HG03103 (cell line): Measurements from ENCODE around the gene NGEF.

Experiments used
- ATAC-seq: cut with Tn5 transposase; IDR thresholded peaks from one replicate; pipeline ENCODE4 v1.9.1; 2021; ENCODE audit warnings: low read depth; ENCODE audit not compliant: unreplicated experiment

Gene NGEF

DNA sequence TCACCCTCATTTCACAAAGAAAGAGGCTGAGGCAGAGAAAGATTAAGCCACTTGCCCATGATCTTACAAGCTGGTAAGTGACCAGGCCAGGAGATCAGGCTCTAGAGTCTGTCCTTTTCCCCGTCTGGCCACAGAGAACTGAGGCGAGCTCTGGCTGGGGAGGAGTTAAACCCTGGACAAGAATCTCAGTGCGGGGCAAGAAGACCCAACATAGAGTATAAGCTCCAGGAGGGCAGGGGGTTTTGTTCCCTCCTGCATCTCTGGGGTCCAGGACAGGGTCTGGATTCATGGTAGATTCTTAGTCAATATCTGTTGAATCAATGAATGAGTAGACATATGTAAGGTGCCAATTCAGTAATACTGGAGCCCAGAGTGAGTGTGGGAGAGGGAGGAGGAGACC lies 34.1 kb upstream of the NGEF start:
- no peak for ATAC-seq

- ATAC-seq, result no peak
Measured at GRCh38 chr2:233044974-233045605, 32.0 kb upstream of the NGEF start.

DNA sequence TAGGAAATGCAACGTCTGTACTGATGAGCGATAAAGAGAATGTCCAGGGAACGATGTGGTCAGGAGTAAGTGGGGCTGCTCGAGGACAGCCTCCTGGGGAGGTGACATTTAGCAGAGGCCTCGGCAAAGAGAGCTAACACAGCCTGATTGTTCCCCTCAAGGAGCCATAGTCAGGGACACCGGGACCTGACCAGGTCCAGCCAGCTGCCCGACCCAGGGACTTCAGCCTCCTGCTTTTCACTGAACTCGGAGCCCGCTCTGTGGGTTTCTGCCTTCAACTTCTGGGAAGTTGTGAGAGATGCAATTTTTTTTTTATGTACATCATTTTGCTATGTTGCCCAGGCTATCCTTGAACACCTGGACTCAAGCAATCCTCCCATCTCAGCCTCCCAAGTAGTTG lies 29.5 kb upstream of the NGEF start:
- ATAC-seq, result no peak

DNA sequence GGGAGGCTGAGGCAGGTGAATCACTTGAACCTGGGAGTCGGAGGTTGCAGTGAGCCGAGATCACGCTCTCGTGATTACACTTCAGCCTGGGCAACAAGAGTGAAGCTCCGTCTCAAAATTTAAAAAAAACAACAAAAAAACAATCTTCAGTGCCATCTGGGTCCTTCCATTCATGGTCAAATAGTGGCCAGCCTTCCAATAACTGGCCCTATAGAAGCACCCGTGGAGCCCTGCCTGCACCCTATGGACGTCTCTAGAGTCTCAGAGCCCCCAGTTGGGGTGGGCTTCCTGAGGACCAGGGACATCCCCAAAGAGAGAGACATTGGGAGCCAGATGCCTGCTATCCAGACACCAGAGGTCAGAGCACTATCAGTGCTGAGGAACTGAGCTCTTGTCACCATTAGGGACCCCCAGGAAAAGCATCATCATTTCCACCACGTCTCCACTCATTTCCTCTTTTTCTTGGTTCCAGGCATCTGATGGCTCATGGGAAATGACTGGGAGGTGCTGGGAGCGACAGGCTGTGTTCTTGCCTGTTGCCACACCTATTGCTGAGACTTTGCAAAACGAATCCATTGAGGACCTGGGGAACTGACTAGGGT lies 28.8 kb upstream of the NGEF start:
- ATAC-seq, result no peak

DNA sequence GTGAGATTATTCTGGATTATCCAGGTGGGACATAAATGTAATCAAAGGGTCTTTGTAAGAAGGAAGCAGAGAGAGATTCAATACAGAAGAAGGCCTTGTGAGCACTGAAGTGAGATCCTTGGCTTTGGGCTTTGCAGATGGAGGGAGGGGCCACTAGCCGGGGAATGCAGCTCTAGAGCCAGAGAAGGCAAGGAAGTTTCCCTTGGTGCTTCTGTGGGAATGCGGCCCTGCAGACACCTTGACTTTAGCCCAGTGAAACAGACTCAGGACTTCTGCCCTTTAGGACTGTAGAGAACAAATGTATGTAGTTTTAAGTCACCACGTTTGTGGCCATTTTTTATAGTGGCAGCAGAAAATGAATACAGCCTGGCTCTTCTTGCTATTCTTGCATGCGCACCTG lies 27.5 kb upstream of the NGEF start:
- no peak for ATAC-seq

- no peak for ATAC-seq
Measured at GRCh38 chr2:233039846-233040530, 26.9 kb upstream of the NGEF start.

DNA sequence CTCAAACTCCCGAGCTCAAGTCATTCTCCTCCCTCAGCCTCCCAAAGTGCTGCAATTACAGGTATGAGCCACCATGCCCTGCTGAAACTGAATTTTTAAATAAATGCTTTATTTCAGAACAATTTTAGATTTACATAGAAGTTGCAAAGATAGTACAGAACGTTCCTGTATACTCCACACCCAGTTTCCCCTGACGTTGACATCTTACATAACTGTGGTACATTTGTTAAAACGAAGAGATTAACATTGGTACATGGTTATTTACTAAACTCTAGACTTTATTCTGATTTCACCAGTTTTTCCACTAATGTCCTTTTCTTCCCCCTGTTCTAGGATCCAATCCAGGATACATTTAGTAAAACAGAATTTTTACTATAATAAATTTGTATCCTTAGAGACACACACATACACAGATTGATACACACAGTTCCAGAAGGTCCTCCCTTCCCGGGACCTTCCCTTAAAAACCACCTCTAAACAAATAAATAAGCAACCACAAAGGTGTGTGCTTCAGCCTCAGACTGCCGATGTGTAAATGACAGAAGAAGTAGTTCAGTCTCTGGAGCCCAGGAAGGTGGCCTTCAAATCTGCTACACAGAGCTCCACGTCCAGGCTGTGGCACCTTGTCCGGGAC lies 26.3 kb upstream of the NGEF start:
- ATAC-seq, result no peak

DNA sequence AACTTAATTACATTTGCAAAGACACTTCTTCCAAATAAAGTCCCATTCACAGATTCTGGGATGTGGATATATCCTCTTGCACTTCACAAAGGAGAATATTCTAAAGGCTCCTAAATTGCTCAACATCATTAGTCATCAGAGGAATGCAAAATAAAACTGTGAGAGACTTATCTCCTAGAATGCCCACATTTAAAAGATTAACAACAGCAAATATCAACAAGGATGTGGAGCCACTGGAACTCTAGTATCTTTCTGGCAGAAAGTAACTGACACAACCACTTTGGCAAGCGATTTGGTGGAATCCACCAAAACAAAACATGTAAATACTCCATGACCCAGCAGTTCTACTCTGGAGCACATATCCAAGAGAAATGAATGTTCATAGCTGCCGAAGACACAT lies 24.0 kb upstream of the NGEF start:
- no peak for ATAC-seq

- no peak for ATAC-seq
Measured at GRCh38 chr2:233036162-233036838, 23.2 kb upstream of the NGEF start.

DNA sequence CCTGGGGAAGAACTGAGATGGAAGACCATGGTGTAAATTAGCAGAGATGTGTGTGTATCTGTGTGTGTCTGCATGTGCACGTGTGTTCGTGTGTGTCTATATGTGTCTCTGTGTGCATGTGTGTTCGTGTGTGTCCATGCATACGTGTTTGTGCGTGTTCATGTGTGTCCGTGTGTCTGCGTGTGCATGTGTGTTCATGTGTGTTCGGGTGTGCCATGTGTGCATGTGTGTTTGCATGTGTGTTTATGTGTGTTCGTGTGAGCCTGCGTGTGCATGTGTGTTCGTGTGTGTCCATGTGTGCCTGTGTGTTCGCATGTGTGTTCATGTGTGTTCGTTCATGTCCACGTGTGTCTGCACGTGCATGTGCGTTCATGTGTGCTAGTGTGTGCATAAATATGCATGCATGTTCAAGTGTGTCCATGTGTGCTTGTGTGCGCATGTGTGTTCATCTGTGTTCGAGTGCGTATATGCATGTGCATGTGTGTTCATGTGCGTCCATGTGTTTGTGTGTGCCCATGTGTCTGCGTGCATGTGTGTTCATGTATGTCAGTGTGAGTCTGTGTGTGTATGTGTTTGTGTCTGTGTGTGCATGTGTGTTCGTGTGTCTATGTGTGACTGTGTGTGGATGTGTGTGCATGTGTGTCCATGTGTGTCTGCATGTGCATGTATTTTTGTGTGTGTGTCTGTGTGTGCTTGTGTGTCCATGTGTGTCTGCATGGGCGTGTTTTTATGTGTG lies 22.5 kb upstream of the NGEF start:
- ATAC-seq, result no peak

- ATAC-seq, result no peak
Measured at GRCh38 chr2:233034091-233034882, 21.2 kb upstream of the NGEF start.

DNA sequence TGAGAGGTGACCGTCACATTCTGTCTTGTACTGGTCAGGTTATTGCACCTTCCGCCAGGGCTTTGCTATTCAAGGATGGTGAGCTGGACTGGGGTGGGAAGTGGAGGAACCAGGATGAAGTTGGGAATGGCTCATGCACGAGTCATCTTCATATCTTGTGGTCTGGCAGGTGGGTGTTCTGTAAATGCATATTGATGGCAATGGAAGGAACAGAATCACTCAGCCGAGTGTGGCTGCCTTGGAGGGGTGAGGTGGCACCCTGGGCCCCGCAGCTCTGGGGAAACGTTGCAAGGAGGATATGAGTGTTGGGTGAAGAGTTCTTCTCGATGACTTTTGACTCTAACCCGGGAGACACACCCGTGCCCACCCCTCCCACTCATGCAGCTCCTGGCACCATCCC lies 20.6 kb upstream of the NGEF start:
- no peak for ATAC-seq

DNA sequence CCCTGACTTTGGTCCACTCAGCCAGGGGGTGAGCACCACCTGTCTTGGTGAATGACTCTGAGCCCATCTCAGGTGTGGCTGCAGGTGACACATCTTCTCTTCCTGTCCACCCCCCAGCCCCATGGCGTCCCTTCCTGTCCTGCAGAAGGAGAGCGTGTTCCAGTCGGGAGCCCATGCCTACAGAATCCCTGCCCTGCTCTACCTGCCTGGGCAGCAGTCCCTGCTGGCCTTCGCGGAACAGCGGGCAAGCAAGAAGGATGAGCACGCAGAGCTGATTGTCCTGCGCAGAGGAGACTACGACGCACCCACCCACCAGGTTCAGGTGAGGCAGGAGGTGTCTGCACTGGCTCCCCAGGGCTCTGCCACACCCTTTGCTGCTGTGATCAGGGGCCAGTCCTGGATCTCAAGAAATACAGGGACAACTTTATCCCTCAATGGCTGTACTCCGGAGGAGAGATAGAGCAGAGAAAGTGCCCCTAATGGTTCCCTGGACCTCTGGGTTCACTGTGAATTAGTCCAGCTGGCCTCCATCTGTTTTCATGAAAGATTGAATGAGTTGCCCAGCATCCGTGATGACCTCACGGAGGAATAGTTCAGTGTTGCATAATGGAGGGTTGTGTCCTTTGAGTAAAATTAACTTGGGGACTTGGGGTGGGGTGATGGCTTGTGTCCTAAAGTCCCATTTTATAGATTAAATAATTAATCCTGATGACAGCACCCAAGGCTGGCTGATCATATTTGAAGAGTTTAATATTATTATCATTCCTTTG lies 19.7 kb upstream of the NGEF start, which contains the start of gene NEU2:
TSS of gene NEU2 (plus strand) at position 122 of the 770 bp plus-strand sequence. CDS start at position 122, 0 bp downstream.
- ATAC-seq, result no peak

GRCh38 chr2:233031556-233032500 lies 18.8 kb upstream of the NGEF start:
- no peak for ATAC-seq

DNA sequence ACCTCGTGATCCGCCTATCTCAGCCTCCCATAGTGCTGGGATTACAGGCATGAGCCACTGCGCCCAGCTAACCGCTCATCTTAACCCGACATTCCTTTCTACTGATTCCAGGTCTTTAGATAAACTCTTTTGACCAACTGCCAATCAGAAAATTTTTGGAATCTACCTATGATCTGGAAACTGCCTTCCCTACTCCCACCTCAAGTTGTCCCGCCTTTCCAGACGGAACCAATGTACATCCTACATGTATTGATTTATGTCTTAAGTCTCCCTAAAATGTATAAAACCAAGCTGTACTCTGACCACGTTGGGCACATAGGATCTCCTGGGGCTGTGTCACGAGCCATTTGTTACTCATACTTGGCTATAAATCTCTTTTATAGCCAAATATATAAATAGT lies 16.3 kb upstream of the NGEF start:
- ATAC-seq, result no peak

- ATAC-seq, result no peak
Measured at GRCh38 chr2:233026198-233026813, 13.2 kb upstream of the NGEF start.

DNA sequence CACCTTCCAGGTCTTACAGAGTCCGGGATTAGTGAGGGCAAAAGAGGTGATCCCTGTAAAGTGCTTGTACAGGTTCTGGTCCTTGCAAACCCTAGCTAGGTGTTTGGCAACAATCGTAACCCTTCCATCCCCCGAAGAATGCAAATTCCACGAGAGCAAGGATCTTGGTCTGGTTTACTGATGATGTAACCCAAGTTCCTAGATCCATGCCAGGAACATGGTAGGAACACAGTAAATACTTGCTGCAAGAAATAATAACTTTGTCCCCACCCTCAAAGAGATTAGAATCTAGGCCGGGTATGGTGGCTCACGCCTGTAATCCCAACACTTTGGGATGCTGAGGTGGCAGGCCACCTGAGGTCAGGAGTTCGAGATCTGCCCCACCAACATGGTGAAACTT lies 12.7 kb upstream of the NGEF start:
- ATAC-seq, result no peak
